HepG2 (cell line): ENCODE measurements around the gene ZNF670. TPM values are rescaled to one million over a fixed set of nuclear protein-coding genes. Genes with fewer than 3 reads are reported as not detected.

ENCODE experiments used
- ELF1 ChIP-seq: sonication (generic); formaldehyde crosslinking; IDR thresholded peaks from 2 replicates; pipeline ENCODE4 v1.4.0; 2020; ENCODE audit warnings: missing genetic modification reagents
- ETV6 ChIP-seq: sonication (generic); formaldehyde crosslinking; conservative IDR thresholded peaks from 2 replicates; pipeline ENCODE4 v1.4.0; 2020; ENCODE audit warnings: missing genetic modification reagents
- FOXA3 ChIP-seq: IDR thresholded peaks from 2 replicates; pipeline ENCODE4 v1.6.1; 2016; ENCODE audit warnings: missing genetic modification reagents, missing compliant biosample characterization
- HMGA1 ChIP-seq: sonication (generic); formaldehyde crosslinking; conservative IDR thresholded peaks from 2 replicates; pipeline ENCODE4 v1.4.0; 2020; ENCODE audit warnings: missing genetic modification reagents
- HNRNPUL1 ChIP-seq: fragments of 200-400 bp; formaldehyde crosslinking; IDR thresholded peaks from 2 replicates; pipeline ENCODE4 v1.6.1; 2017; ENCODE audit warnings: low read depth, mild to moderate bottlenecking, low read length, moderate library complexity
- HOXD1 ChIP-seq: sonication (generic); formaldehyde crosslinking; IDR thresholded peaks from 2 replicates; pipeline ENCODE4 v1.5.0; 2020; ENCODE audit warnings: missing genetic modification reagents
- MED1 ChIP-seq: sonication (generic); formaldehyde crosslinking; IDR thresholded peaks from 2 replicates; pipeline ENCODE4 v1.4.0; 2020; ENCODE audit warnings: missing genetic modification reagents
- PPARG ChIP-seq: conservative IDR thresholded peaks from 2 replicates; pipeline ENCODE4 v1.6.1; 2016; ENCODE audit warnings: missing biosample characterization, missing genetic modification reagents
- RBFOX2 ChIP-seq: fragments of 200-400 bp; formaldehyde crosslinking; IDR thresholded peaks from 2 replicates; pipeline ENCODE4 v1.6.1; 2017; ENCODE audit warnings: low read depth, mild to moderate bottlenecking, low read length
- SSRP1 ChIP-seq: IDR thresholded peaks from 2 replicates; pipeline ENCODE4 v1.6.1; 2016; ENCODE audit warnings: control low read depth
- THAP11 ChIP-seq: IDR thresholded peaks from 2 replicates; pipeline ENCODE4 v1.6.1; 2016; ENCODE audit warnings: missing biosample characterization, missing genetic modification reagents
- ZFP36L2 ChIP-seq: sonication (generic); formaldehyde crosslinking; IDR thresholded peaks from 2 replicates; pipeline ENCODE4 v1.4.0; 2020; ENCODE audit warnings: missing genetic modification reagents
- ZNF251 ChIP-seq: sonication (generic); formaldehyde crosslinking; IDR thresholded peaks from 2 replicates; pipeline ENCODE4 v1.9.0; 2021; ENCODE audit warnings: mild to moderate bottlenecking, missing genetic modification reagents
- ZNF451 ChIP-seq: sonication (generic); formaldehyde crosslinking; IDR thresholded peaks from 2 replicates; pipeline ENCODE4 v1.5.0; 2020; ENCODE audit warnings: mild to moderate bottlenecking, missing genetic modification reagents
- ZNF598 ChIP-seq: sonication (generic); formaldehyde crosslinking; IDR thresholded peaks from 2 replicates; pipeline ENCODE4 v1.5.1; 2020; ENCODE audit warnings: mild to moderate bottlenecking, missing genetic modification reagents, borderline replicate concordance
- ZNF619 ChIP-seq: sonication (generic); formaldehyde crosslinking; IDR thresholded peaks from 2 replicates; pipeline ENCODE4 v1.4.0; 2020; ENCODE audit warnings: mild to moderate bottlenecking, missing genetic modification reagents
- ZSCAN30 ChIP-seq: sonication (generic); formaldehyde crosslinking; IDR thresholded peaks from 2 replicates; pipeline ENCODE4 v1.5.0; 2020; ENCODE audit warnings: mild to moderate bottlenecking, missing genetic modification reagents
- polyA plus RNA-seq, 8 experiments: library from polyadenylated mRNA; depleted of rRNA in 3 of 8; stranded (reverse) in 7 of 8; unstranded in 1 of 8; fragments of >200 nt; fragmentation: Illumina TruSeq in 4 of 8; extraction: Trizol in 4 of 8; gene quantifications; 2 replicates each; pipeline versions ENCODE4 v1.2.1 to v1.2.3, GENCODE V29; 2011 to 2016; ENCODE audit warnings: low read depth in 4 of 8, missing spikeins in 1 of 8, mixed read lengths in 1 of 8; ENCODE audit not compliant: insufficient read depth in 1 of 8
- total RNA-seq, 5 experiments: library from RNA; depleted of rRNA; stranded (reverse); fragments of >200 nt; fragmentation: Illumina TruSeq; extraction: Trizol; gene quantifications; 2 replicates each; pipeline ENCODE4 v1.2.3, GENCODE V29; 2016; ENCODE audit warnings: low read depth in 1 of 5
- TF ChIP-seq, protein P1 (sequence below): sonication (generic); formaldehyde crosslinking; IDR thresholded peaks from 2 replicates; pipeline ENCODE4 v1.5.0; 2020; ENCODE audit warnings: mild to moderate bottlenecking, missing genetic modification reagents, borderline replicate concordance
- TF ChIP-seq, protein P2 (sequence below): sonication (generic); formaldehyde crosslinking; IDR thresholded peaks from 2 replicates; pipeline ENCODE4 v1.5.0; 2020; ENCODE audit warnings: missing genetic modification reagents
- TF ChIP-seq, protein P3 (sequence below): sonication (generic); formaldehyde crosslinking; conservative IDR thresholded peaks from 2 replicates; pipeline ENCODE4 v1.4.0; 2020; ENCODE audit warnings: missing genetic modification reagents
- TF ChIP-seq, protein P4 (sequence below): IDR thresholded peaks from 2 replicates; pipeline ENCODE4 v1.6.1; 2016; ENCODE audit warnings: low read depth, control low read depth

The ZNF670 gene
- total and polyA plus RNA-seq, 2 of the 13 experiments (the other 11 are each of a cell fraction or from before 2014, with no cell fraction given), result 4.2 to 10.9 TPM

DNA sequence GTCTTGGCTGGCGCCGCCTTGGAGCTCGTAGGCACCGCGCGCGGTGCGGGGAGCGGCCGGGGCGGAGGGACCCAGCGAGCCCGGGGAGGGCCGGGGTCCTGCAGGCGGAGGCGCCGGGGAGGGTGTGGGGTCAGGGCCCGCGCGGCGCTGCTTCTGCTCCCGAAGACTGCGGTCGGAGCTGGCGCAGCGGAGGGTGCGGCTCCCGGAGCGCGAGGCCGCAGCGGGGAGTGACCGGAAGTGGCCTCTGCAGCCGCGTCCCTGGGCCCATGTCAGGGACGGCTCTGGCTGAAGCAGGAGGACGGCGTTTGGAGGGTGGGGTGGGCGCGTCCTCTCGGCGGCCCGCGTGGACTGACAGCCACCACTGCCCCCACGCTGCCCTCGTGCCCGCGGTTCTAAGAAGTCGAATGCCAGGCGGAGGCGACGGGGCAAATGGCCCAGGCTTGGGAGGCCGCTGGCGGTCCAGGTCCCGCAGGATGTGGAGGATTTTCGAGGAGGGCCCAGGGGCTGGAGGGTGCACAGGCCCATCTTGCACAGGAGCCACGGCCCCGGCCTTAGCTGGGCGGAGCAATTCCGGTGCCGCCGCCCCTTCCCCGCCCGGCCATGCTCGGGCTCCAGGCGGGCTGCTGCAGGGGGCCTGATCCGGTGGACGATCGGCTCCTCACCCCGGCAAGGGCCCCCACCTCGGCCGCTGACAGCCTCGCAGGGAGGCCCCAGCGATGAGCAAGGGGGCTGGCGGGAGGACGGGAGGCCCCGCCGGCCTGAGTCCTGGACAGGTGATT, 33.3 kb upstream of the ZNF670 start (continued):
- TF ChIP-seq, protein P1, sequence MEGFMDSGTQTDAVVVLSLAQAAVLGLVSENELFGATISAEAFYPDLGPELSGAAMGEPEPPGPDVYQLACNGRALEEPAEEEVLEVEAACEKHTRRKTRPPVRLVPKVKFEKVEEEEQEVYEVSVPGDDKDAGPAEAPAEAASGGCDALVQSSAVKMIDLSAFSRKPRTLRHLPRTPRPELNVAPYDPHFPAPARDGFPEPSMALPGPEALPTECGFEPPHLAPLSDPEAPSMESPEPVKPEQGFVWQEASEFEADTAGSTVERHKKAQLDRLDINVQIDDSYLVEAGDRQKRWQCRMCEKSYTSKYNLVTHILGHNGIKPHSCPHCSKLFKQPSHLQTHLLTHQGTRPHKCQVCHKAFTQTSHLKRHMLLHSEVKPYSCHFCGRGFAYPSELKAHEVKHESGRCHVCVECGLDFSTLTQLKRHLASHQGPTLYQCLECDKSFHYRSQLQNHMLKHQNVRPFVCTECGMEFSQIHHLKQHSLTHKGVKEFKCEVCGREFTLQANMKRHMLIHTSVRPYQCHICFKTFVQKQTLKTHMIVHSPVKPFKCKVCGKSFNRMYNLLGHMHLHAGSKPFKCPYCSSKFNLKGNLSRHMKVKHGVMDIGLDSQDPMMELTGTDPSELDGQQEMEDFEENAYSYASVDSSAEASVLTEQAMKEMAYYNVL (CRISPR knock-in tag), result no peak
- peak; percentile 90 for TF ChIP-seq RBFOX2
- TF ChIP-seq THAP11 (CRISPR knock-in tag), result peak; percentile 73
- TF ChIP-seq HOXD1 (CRISPR knock-in tag), result peak; percentile 54; the same call in 1 of the 2 replicates
- TF ChIP-seq, protein P2, sequence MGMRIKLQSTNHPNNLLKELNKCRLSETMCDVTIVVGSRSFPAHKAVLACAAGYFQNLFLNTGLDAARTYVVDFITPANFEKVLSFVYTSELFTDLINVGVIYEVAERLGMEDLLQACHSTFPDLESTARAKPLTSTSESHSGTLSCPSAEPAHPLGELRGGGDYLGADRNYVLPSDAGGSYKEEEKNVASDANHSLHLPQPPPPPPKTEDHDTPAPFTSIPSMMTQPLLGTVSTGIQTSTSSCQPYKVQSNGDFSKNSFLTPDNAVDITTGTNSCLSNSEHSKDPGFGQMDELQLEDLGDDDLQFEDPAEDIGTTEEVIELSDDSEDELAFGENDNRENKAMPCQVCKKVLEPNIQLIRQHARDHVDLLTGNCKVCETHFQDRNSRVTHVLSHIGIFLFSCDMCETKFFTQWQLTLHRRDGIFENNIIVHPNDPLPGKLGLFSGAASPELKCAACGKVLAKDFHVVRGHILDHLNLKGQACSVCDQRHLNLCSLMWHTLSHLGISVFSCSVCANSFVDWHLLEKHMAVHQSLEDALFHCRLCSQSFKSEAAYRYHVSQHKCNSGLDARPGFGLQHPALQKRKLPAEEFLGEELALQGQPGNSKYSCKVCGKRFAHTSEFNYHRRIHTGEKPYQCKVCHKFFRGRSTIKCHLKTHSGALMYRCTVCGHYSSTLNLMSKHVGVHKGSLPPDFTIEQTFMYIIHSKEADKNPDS (CRISPR knock-in tag), result 0 out of 2 replicates have a peak, but pooled peaks have one; percentile 35
- TF ChIP-seq, protein P3, sequence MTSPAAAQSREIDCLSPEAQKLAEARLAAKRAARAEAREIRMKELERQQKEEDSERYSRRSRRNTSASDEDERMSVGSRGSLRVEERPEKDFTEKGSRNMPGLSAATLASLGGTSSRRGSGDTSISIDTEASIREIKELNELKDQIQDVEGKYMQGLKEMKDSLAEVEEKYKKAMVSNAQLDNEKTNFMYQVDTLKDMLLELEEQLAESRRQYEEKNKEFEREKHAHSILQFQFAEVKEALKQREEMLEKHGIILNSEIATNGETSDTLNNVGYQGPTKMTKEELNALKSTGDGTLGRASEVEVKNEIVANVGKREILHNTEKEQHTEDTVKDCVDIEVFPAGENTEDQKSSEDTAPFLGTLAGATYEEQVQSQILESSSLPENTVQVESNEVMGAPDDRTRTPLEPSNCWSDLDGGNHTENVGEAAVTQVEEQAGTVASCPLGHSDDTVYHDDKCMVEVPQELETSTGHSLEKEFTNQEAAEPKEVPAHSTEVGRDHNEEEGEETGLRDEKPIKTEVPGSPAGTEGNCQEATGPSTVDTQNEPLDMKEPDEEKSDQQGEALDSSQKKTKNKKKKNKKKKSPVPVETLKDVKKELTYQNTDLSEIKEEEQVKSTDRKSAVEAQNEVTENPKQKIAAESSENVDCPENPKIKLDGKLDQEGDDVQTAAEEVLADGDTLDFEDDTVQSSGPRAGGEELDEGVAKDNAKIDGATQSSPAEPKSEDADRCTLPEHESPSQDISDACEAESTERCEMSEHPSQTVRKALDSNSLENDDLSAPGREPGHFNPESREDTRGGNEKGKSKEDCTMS (CRISPR knock-in tag), result no peak
- TF ChIP-seq ZNF598, result peak; percentile 53; the same call in 1 of the 2 replicates
- TF ChIP-seq SSRP1, result no peak
- TF ChIP-seq FOXA3 (CRISPR knock-in tag), result peak; percentile 21; the same call in 1 of the 2 replicates
- no peak for TF ChIP-seq HNRNPUL1
- peak; percentile 83 for TF ChIP-seq ELF1 (CRISPR knock-in tag)
- TF ChIP-seq MED1 (CRISPR knock-in tag), result peak; percentile 60
- no peak for TF ChIP-seq ZSCAN30 (CRISPR knock-in tag)
- TF ChIP-seq ETV6 (CRISPR knock-in tag), result no peak
- TF ChIP-seq, protein P4, sequence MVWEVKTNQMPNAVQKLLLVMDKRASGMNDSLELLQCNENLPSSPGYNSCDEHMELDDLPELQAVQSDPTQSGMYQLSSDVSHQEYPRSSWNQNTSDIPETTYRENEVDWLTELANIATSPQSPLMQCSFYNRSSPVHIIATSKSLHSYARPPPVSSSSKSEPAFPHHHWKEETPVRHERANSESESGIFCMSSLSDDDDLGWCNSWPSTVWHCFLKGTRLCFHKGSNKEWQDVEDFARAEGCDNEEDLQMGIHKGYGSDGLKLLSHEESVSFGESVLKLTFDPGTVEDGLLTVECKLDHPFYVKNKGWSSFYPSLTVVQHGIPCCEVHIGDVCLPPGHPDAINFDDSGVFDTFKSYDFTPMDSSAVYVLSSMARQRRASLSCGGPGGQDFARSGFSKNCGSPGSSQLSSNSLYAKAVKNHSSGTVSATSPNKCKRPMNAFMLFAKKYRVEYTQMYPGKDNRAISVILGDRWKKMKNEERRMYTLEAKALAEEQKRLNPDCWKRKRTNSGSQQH, result peak; percentile 41; the same call in 1 of the 2 replicates
- TF ChIP-seq ZNF251 (CRISPR knock-in tag), result no peak
- TF ChIP-seq PPARG, result no peak; the same call in 1 of the 2 replicates
- TF ChIP-seq ZNF451, result peak; percentile 79; the same call in 1 of the 2 replicates
- TF ChIP-seq HMGA1 (CRISPR knock-in tag), result no peak
- no peak for TF ChIP-seq ZFP36L2 (CRISPR knock-in tag)
- no peak; the same call in 1 of the 2 replicates for TF ChIP-seq ZNF619 (CRISPR knock-in tag)
